MV-4-11 (cell line): ENCODE measurements around the gene GRID1.
"Not testable (repeated sequence)": the region's sequence is repeated elsewhere in the genome, so short reads cannot be mapped to it uniquely, and the experiment has no call there.

Source experiments
- DNase-seq: peaks from one replicate; lab custom pipeline; 2025; lab: John Stamatoyannopoulos, UW

GRID1 gene

GRCh38 chr10:86083206-86083605, 283.4 kb downstream of the GRID1 start:
- DNase-seq, result no peak

DNA sequence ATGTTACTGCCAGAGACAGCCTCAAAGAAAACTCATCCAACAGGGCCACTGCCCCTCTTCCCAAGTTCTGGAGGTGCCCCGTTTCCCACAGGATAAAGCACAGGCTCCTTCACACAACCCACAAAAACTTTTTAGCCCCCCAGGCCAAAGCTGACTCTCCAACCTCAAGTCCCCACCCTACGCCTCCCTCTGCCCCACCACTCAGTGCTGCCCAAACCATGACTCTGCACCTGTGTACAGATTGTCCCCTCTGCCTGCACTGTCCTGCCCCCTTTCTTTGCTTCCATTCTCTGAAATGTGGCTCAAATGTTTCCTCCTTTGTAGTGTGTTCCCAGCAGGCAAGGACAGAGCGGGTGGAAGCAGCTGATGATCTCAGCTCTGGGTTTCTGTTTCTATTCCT, 284.0 kb downstream of the GRID1 start:
- no peak for DNase-seq

DNA sequence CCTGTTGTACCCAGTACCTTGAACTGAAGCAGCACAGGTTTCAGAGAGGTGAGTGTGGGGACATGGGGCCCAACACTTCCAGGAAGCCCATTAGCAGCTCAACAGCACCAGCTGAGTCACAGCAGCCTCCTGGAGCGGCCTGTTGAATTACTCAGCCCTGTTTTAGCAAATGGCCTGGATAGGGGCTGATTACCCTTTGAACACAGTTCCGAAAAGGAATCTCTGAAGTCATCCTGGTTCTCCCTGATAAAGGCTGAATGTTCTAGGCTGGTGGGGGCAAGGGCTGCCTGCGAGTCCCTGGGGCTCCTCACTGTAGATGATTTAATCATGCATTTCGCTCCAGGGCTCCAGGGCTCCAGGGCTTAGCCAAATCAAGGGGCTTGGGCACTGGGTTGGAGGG, 287.5 kb downstream of the GRID1 start:
- DNase-seq, result no peak

- DNase-seq, result no peak
Observed at GRCh38 chr10:86078639-86079035, 288.0 kb downstream of the GRID1 start.

GRCh38 chr10:86077871-86078638, 288.5 kb downstream of the GRID1 start:
- no peak for DNase-seq

- DNase-seq, result no peak
Observed at GRCh38 chr10:86077271-86077670, 289.3 kb downstream of the GRID1 start.

- not testable (repeated sequence) for DNase-seq
Observed at GRCh38 chr10:86076497-86076896, 290.1 kb downstream of the GRID1 start.

GRCh38 chr10:86075512-86075911, 291.1 kb downstream of the GRID1 start:
- DNase-seq, result no peak

DNA sequence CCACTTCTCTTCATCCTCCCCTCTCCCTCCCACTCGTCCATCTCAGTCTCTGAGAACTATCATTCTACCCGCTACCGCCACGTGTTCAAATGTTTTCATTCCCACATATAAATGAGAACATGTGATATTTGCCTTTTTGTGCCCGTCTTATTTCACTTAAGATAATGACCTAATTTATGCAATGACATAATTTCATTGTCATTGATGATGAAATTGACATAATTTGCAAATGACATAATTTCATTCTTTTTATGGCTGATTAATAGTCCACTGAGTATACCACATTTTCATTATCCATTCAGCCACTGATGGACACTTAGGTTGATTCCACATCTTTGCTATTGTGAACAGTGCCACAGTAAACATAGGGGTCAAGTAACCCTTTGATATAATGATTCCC, 292.3 kb downstream of the GRID1 start:
- no peak for DNase-seq

DNA sequence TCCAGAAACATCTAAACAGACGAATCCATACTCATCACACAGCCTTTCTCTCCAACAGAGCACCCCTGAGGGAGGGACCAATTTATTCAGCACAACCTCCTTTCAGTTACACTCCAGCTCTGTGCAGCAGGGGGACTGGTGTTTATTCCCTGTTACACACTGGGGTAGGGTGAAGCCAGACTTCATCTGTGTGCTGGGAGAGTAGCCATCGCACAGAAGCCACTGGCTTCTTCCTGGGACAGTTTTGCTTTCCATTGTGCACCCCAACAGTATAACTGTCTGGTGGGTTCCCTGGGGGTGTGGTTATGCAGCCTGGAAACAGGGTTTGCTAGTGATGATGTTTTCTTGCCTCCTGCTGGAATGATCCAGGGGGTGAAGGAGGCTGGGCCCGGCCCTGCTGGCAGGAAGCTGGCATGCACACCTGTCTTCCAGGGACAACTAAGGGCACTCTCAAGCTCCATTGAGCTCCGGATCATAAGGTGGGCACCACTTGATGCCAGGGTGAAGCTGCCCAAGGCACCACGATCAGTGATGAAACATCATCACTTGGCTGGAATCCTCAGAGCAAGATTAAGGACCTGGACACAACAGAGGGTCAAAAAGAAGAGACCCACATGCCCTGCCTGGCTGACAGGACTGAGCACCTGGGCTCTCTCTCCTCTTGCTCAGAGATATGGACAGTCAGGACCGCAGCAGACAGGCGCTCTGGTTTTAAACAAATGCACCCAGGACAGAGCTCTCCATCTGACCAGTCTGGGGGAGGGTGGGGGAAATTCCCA, 293.2 kb downstream of the GRID1 start:
- no peak for DNase-seq

- no peak for DNase-seq
Observed at GRCh38 chr10:86072413-86072812, 294.2 kb downstream of the GRID1 start.

- no peak for DNase-seq
Observed at GRCh38 chr10:86071758-86072157, 294.8 kb downstream of the GRID1 start.

GRCh38 chr10:86071145-86071544, 295.4 kb downstream of the GRID1 start:
- DNase-seq, result no peak

GRCh38 chr10:86070278-86070677, 296.3 kb downstream of the GRID1 start:
- no peak for DNase-seq

DNA sequence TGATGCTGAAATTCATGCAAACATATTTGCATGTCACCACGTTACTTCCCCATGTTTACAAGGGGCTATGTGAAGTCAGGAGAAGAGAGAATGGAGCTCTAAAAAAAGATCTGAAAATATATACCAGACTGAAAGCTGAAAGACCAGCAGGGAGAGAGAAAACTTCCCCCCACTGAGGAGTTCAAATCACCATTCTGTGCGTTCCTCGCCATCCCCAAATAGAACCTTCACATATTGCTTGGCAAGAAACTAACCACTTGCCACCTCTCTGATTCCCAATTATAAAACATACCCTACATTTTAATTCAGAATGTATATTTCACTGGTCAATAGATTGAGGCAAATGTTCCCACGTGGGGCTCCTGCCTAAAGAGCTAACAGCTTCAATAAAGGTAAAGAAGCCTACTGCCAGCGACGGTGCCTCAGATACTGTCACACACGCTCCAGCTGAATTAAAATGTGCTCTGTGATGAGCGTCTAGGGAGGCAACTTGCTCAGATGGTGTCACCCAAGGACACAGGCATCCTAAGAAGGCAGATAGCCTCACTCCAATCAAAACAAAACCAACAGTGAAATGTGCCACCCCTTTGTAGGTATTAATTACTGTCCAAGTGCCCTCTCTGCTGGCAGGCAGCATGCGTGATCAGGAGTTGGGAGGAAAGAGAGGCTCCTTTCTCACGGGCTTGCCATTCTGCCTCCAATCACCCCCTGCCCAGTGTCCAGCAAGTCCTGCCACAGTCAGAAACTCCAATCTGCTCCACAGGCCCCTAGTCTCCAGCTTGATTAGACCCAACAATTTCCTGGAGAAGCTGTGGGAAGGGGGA, 298.2 kb downstream of the GRID1 start:
- DNase-seq, result no peak

GRCh38 chr10:86067436-86068050, 299.1 kb downstream of the GRID1 start:
- DNase-seq, result no peak

DNA sequence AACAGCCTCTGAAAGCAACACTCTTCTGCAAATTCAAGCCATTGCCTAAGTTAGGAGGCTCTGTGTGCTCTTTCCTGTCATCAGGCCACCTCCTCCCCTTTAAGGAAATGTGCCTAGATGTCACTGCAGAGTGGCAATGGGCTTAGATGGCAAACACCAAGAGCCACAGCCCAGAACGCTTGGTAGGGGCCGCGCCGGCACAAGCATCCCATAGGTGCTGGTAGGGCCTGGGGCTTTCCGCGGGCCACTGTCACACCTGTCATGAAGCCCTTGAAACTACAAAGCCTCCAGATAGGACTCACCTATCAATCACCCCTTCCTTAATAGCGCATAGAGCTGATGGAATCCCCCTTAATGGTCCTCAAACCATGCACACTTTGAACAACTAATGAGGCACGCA, 299.9 kb downstream of the GRID1 start:
- no peak for DNase-seq

GRCh38 chr10:86065711-86066251, 300.8 kb downstream of the GRID1 start:
- DNase-seq, result no peak

DNA sequence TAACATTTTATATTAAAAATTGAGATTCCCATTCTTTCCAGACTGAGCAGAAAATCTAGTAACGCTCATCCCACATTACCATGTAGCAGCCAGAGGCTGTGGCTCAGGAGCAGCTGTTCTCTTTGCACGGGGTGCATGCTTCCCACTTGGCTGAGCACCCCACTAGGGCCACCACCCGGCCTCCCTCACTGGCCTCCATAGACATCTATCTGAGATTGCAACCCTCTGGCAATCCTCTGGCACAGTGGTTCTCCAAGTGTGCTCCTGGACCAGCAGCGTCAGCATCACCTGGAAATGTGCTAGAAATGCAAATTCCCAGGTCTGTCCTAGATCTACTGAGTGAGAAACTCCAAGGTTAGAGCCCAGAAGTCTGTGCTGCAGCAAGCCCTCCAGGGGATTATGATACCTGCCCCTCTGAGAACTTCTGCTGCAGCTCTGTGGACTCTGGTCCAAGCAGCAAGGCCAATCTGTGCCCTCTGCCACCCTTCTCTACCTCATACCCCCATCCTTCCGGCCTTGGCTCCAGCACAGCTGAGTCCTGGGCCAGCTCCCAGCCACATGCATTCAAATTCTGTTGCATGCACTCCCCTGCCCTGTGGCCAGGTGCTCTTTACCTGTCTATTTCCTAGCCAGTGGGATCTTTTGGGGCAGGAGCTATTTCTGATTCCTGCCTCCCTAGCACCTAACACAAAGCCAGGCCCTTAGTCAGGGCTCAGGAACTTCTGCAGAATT, 301.5 kb downstream of the GRID1 start:
- DNase-seq, result no peak

- no peak for DNase-seq
Observed at GRCh38 chr10:86064219-86064618, 302.4 kb downstream of the GRID1 start.

DNA sequence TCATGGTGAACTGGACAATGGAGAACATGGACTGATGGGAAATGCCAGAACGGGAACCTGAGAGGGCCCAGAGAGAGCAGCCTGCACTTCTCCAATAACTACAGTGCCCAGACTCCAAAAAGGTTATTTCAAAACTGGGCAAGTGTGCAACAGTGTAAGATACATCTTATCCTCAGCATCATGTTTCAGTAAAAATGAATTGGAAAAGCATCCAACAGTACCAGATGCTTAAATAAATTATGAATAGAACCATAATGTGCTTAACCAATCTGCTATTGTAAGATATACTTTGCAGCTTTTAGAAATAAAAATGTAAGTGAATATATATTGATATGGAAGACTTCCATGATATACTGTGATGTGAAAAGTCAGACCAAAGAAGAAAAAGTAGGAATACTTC, 303.3 kb downstream of the GRID1 start:
- no peak for DNase-seq
